Stomach smooth muscle (tissue), 2 donors: ENCODE results near the gene CNTN4.

ENCODE experiments used
- H3K27ac ChIP-seq: one replicate; pipeline ENCODE4 v1.7.0; 2013; ENCODE audit warnings: mild to moderate bottlenecking, low read length, inconsistent platforms
- H3K27me3 ChIP-seq, 2 donors: one replicate each; pipeline ENCODE4 v1.7.0; 2013; ENCODE audit warnings: low read length in 2 of 2; ENCODE audit not compliant: insufficient read depth in 2 of 2, control insufficient read depth in 1 of 2
- H3K36me3 ChIP-seq, 2 donors: one replicate each; pipeline ENCODE4 v1.7.0; 2013; ENCODE audit warnings: low read length in 2 of 2; ENCODE audit not compliant: control insufficient read depth in 2 of 2, insufficient read depth in 2 of 2
- H3K4me1 ChIP-seq: one replicate; pipeline ENCODE4 v1.7.0; 2013; ENCODE audit warnings: low read length; ENCODE audit not compliant: control insufficient read depth, insufficient read depth
- H3K4me3 ChIP-seq, 2 donors: one replicate each; pipeline ENCODE4 v1.7.0; 2013; ENCODE audit warnings: low read length in 2 of 2
- H3K9ac ChIP-seq, 2 donors: one replicate each; pipeline ENCODE4 v1.7.0; 2013; ENCODE audit warnings: low read length in 2 of 2, mild to moderate bottlenecking in 1 of 2
- H3K9me3 ChIP-seq, 2 donors: one replicate each; pipeline ENCODE4 v1.7.0; 2013; ENCODE audit warnings: low read length in 2 of 2; ENCODE audit not compliant: control insufficient read depth in 2 of 2
- donor health status: healthy.
- donor health status: Pancreatic carcinoma.

CNTN4 gene

DNA sequence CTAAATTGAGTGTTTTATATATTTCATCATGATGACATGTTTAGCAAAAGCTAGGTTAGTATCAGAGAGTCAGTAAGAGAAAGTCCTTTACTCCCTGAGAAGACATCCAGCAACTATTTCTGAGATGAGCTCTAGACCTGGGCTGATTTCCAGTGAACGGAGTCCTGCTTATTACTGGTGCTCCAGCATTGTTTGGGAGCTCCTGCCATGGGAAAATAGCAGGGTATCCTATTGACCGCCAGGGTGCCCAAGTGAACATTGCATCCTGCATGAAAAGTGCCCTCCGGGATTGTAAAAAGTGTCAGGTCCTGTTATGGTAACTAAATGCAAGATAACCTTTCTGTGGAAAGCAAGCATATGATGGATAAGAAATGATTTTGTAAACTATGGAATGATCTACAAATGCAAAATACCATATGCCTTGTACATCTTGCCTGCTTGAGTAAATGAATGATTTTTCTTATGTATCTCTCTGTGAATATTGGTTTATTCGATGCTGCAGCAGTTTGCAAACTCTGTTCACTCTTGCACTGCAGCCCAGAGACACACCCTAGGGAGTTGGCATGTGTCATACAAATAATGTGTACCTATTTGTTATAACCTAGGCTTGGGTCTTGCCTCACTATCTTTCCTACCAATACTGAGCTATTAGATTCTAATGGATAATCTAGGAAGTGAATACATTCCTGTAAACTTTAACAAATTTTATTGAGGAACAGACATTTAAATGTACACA, 914.8 kb downstream of the CNTN4 start:
- no peaks in the 10 kb centered on the region for H3K36me3 ChIP-seq
- H3K4me1 ChIP-seq, result no peaks in the 10 kb centered on the region
- H3K27me3 ChIP-seq, result peaks cover 0 to 3% of the 10 kb centered on the region in 2 donors
- H3K9me3 ChIP-seq, result no peaks in the 10 kb centered on the region
- no peak overlapping the region for H3K4me3 ChIP-seq
- H3K27ac ChIP-seq, result no peak overlapping the region
- H3K9ac ChIP-seq, result no peak overlapping the region

GRCh38 chr3:3015185-3016089, 916.8 kb downstream of the CNTN4 start:
- Histone ChIP-seq H3K9me3 (no peaks in the 10 kb centered on the region), H3K27me3 (peaks cover 0 to 3% of the 10 kb centered on the region in 2 donors), H3K36me3 (no peaks in the 10 kb centered on the region), H3K9ac (no peak overlapping the region), H3K4me3 (no peak overlapping the region), H3K4me1 (no peaks in the 10 kb centered on the region), H3K27ac (no peak overlapping the region)

DNA sequence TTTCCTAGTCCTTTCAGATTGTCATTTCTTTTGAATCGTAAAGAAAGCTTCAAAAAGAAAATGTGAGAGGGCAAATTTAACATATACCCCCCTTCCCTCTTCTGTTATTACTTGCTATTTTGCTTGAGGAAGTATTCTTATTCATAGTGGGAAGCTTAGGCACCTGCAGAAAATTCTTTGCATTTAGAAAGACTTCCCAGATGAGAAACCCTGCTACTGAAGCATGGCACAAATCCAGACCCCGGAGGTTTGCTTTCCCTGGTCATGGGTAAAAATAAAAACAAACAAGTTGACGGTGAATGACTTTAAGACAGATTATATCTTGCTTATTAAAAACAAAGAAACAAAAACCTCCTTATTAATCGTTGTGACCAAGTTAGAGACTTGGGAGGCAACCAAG, 917.6 kb downstream of the CNTN4 start:
- Histone ChIP-seq H3K27me3 (peaks cover 0 to 3% of the 10 kb centered on the region in 2 donors), H3K9ac (no peak overlapping the region), H3K36me3 (no peaks in the 10 kb centered on the region), H3K9me3 (no peaks in the 10 kb centered on the region), H3K4me1 (no peaks in the 10 kb centered on the region), H3K4me3 (no peak overlapping the region), H3K27ac (no peak overlapping the region)

GRCh38 chr3:3020209-3020608, 921.5 kb downstream of the CNTN4 start:
- Histone ChIP-seq H3K36me3 (no peaks in the 10 kb centered on the region), H3K4me3 (no peak overlapping the region), H3K4me1 (no peaks in the 10 kb centered on the region), H3K27ac (no peak overlapping the region), H3K9me3 (no peaks in the 10 kb centered on the region), H3K9ac (no peak overlapping the region), H3K27me3 (peaks cover 0 to under 1% of the 10 kb centered on the region in 2 donors)

DNA sequence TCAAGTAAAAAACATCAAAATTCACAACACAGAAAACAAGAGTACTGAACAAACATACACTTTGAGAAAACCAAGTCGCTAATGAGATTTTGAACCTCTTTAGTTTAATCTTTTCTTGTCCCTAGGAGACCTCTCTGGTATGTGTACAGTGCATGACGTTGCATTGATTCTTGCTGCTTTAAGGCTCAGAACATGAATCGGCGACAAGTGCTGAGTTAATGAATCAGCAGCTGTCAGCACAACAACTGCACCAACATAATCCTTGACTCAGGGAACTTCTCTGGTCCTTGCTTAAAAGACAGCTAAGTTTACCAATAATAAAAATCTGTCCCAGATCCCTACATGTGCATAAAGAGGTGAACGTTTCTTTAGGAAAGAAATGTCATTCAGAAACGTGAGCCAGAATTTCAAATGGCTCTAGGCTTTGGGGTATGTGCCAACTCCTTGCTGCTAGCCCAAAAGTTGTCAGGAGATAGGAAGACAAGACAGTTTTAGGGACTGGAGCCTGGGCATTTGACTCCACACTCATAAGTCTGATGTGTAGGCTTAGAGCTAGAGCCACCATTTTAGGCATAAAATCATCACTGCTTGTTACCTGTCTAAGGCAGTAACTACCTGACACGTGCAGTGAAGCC, 924.6 kb downstream of the CNTN4 start:
- no peak overlapping the region for H3K27ac ChIP-seq
- no peaks in the 10 kb centered on the region for H3K4me1 ChIP-seq
- no peaks in the 10 kb centered on the region for H3K36me3 ChIP-seq
- no peaks in the 10 kb centered on the region for H3K9me3 ChIP-seq
- H3K9ac ChIP-seq, result no peak overlapping the region
- H3K27me3 ChIP-seq, result no peaks in the 10 kb centered on the region
- no peak overlapping the region for H3K4me3 ChIP-seq

DNA sequence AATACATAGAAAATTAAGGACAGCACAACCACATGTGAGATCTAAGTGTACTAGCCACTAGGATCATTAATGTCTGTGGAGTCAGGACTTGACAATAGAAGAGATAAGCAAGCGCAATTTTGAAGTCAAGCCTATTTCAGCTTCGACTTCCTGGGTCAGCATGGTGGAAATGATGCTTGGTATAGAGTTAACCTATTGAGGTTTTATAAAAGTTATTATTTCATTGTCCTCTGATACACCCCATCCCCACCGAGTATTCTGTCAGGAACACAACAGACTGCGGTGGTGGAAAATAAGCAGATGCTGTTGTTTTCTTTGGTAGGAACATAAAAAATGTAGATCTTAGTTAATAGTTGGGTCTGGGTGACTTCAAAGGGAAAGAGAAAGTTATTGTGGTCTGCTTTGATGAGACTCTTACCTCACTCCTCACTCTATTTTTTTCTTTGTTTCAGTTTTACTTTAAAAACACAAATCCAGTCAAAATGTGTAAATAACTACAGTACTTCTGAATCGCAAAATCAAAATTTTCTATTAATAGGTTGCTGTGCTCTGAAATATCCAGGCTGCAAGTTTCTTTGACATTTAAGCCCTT, 929.4 kb downstream of the CNTN4 start:
- Histone ChIP-seq H3K27me3 (no peaks in the 10 kb centered on the region), H3K27ac (no peak overlapping the region)

DNA sequence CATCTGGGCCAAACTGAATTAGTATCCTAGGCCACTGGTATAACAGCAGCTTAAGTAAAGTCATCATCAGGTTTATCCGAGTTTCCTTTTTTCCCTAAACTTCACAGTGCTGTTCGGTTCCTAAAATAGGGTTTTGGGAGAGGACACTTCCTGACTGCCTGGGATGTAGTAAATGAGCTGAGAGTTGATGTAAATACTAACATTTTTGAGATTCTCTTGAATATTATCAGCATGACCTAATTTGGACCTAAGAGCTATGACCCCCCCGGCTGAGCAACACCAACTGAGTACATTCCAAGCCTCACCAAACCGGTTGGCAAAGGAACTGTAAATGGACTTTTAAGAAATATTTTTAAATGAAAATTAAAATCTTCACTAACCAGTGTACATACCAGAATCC, 932.7 kb downstream of the CNTN4 start:
- H3K4me1 ChIP-seq, result no peaks in the 10 kb centered on the region
- no peaks in the 10 kb centered on the region for H3K9me3 ChIP-seq
- H3K9ac ChIP-seq, result no peak overlapping the region
- H3K4me3 ChIP-seq, result no peak overlapping the region
- no peaks in the 10 kb centered on the region for H3K27me3 ChIP-seq
- no peak overlapping the region for H3K27ac ChIP-seq
- no peaks in the 10 kb centered on the region for H3K36me3 ChIP-seq

More for the DNA sequence above, 929.4 kb downstream of the CNTN4 start:
- Histone ChIP-seq H3K9me3 (no peaks in the 10 kb centered on the region), H3K9ac (no peak overlapping the region), H3K4me1 (no peaks in the 10 kb centered on the region), H3K4me3 (no peak overlapping the region), H3K36me3 (no peaks in the 10 kb centered on the region)

DNA sequence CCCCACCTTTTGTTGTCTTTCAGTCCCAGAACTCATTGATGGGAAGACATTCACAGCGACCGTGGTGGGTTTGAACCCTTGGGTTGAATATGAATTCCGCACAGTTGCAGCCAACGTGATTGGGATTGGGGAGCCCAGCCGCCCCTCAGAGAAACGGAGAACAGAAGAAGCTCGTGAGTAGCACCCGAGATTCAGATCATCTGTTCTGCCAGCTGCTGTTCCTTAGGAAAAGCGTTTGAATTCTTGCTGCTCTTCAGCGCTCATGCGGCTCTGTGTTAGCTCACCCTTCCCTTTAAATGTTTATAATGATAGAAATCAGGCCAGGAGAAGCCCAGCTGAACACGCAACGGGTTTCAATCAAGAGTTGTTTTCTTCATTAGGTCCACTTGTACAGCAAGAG, 938.5 kb downstream of the CNTN4 start:
- H3K4me3 ChIP-seq, result no peak overlapping the region

GRCh38 chr3:3038201-3038991, 939.7 kb downstream of the CNTN4 start:
- H3K36me3 ChIP-seq, result no peaks in the 10 kb centered on the region
- no peaks in the 10 kb centered on the region for H3K9me3 ChIP-seq
- H3K4me1 ChIP-seq, result no peaks in the 10 kb centered on the region
- no peak overlapping the region for H3K4me3 ChIP-seq
- H3K9ac ChIP-seq, result no peak overlapping the region
- H3K27ac ChIP-seq, result no peak overlapping the region
- no peaks in the 10 kb centered on the region for H3K27me3 ChIP-seq

More for the DNA sequence above, 938.5 kb downstream of the CNTN4 start:
- Histone ChIP-seq H3K27ac (no peak overlapping the region), H3K9me3 (no peaks in the 10 kb centered on the region), H3K27me3 (no peaks in the 10 kb centered on the region), H3K36me3 (no peaks in the 10 kb centered on the region), H3K4me1 (no peaks in the 10 kb centered on the region), H3K9ac (no peak overlapping the region)

GRCh38 chr3:3053974-3054373, 955.3 kb downstream of the CNTN4 start:
- H3K27me3 ChIP-seq, result no peaks in the 10 kb centered on the region
- H3K9ac ChIP-seq, result no peak overlapping the region
- no peaks in the 10 kb centered on the region for H3K9me3 ChIP-seq
- H3K4me3 ChIP-seq, result no peak overlapping the region
- H3K36me3 ChIP-seq, result no peaks in the 10 kb centered on the region
- H3K27ac ChIP-seq, result no peak overlapping the region
- H3K4me1 ChIP-seq, result no peaks in the 10 kb centered on the region
